HepG2 (cell line): ENCODE measurements around the gene KRI1. TPM values are rescaled to one million over a fixed set of nuclear protein-coding genes. Genes with fewer than 3 reads are reported as not detected.

Experiments
- ATAC-seq: fragments of 200-7000 bp; cut with Tn5 transposase; 3 replicates; pipeline ENCODE4 v1.9.1; 2020; ENCODE audit warnings: mild to moderate bottlenecking, moderate library complexity
- BruUV-seq: library from RNA; stranded (reverse); fragments of 400-500 nt; replicated peaks from 2 replicates; lab custom pipeline; 2021; lab: Mats Ljungman, UMichigan
- CTCF ChIA-PET: fragments of 300-600 bp; formaldehyde crosslinking; extraction: SDS; loops from one replicate; lab custom pipeline; 2021; ENCODE audit warnings: low total read pairs, inconsistent platforms, low intra/inter-chr PET ratio; lab: Yijun Ruan, JAX
- POLR2A ChIA-PET: fragments of 350-600 bp; sonication (Branson Sonifier 250); formaldehyde crosslinking; loops from one replicate; lab custom pipeline; 2020; ENCODE audit warnings: antibody characterized with exemption, inconsistent platforms; lab: Yijun Ruan, JAX
- DNase-seq: peaks from one replicate; pipeline ENCODE4 v3.0.0-alpha.2; 2015; ENCODE audit warnings: low spot score
- FAIRE-seq: peaks from 3 replicates; lab custom pipeline; 2011; peaks lifted over from hg19 to GRCh38; lab: Jason Lieb, UNC
- H2AFZ ChIP-seq: one replicate; pipeline ENCODE4 v1.6.1; 2011; ENCODE audit warnings: low read length, inconsistent platforms
- H3K27ac ChIP-seq: fragments of 300-600 bp; 3 replicates; pipeline ENCODE4 v1.8.0; 2011; ENCODE audit warnings: mixed run types, mild to moderate bottlenecking, mixed read lengths, low read length, inconsistent platforms; ENCODE audit not compliant: insufficient read depth; ENCODE audit errors: extremely low read length
- H3K27me3 ChIP-seq, 2 experiments: fragments of 200-600 bp in 1 of 2; 2 replicates in 1 of 2; 3 replicates in 1 of 2; pipeline versions ENCODE4 v1.6.0 to v1.8.0; 2011; ENCODE audit warnings: low read length in 2 of 2, mild to moderate bottlenecking in 2 of 2, moderate library complexity in 2 of 2, inconsistent platforms in 1 of 2; ENCODE audit not compliant: insufficient read depth in 2 of 2, control insufficient read depth in 1 of 2
- H3K36me3 ChIP-seq, 2 experiments: fragments of 200-600 bp in 1 of 2; replicated peaks in 1 of 2; 2 replicates in 1 of 2; 3 replicates in 1 of 2; pipeline versions ENCODE4 v1.5.1 to v1.8.0; 2011; ENCODE audit warnings: low read length in 2 of 2, inconsistent platforms in 1 of 2; ENCODE audit not compliant: insufficient read depth in 2 of 2, control insufficient read depth in 1 of 2
- H3K4me1 ChIP-seq: 2 replicates; pipeline ENCODE4 v1.5.1; 2012; ENCODE audit warnings: low read length, inconsistent platforms; ENCODE audit not compliant: insufficient read depth
- H3K4me2 ChIP-seq: 2 replicates; pipeline ENCODE4 v1.6.0; 2011; ENCODE audit warnings: low read depth, low read length, inconsistent platforms
- H3K4me3 ChIP-seq, 3 experiments: fragments of 200-600 bp in 1 of 3; sonication (generic), shearing (Covaris generic) in 1 of 3; replicated peaks in 1 of 3; 2 replicates each; pipeline ENCODE4 v1.5.1; 2011 to 2016; ENCODE audit warnings: low read length in 3 of 3, inconsistent platforms in 2 of 3, low read depth in 2 of 3, mild to moderate bottlenecking in 2 of 3, control low read depth in 1 of 3, mixed read lengths in 1 of 3; ENCODE audit not compliant: insufficient read depth in 1 of 3
- H3K79me2 ChIP-seq: one replicate; pipeline ENCODE4 v1.6.1; 2011; ENCODE audit warnings: low read length, inconsistent platforms; ENCODE audit not compliant: insufficient read depth
- H3K9ac ChIP-seq: 2 replicates; pipeline ENCODE4 v1.6.0; 2011; ENCODE audit warnings: mild to moderate bottlenecking, low read depth, low read length, inconsistent platforms; ENCODE audit not compliant: insufficient read depth
- H3K9me3 ChIP-seq: 2 replicates; pipeline ENCODE4 v1.5.1; 2012; ENCODE audit warnings: mild to moderate bottlenecking, low read length
- H4K20me1 ChIP-seq: 2 replicates; pipeline ENCODE4 v1.6.0; 2011; ENCODE audit warnings: inconsistent platforms, mild to moderate bottlenecking, low read length, moderate library complexity; ENCODE audit not compliant: insufficient read depth
- HDAC6 ChIP-seq: fragments of 200-600 bp; sonication (generic); IDR thresholded peaks from 2 replicates; pipeline ENCODE4 v1.7.0; 2017; ENCODE audit warnings: mild to moderate bottlenecking, antibody characterized with exemption, low read length, low read depth
- PBX2 ChIP-seq: IDR thresholded peaks from 2 replicates; pipeline ENCODE4 v1.6.1; 2016; ENCODE audit warnings: control low read depth
- RFXAP ChIP-seq: sonication (generic); formaldehyde crosslinking; IDR thresholded peaks from 2 replicates; pipeline ENCODE4 v1.4.0; 2020; ENCODE audit warnings: missing genetic modification reagents, borderline replicate concordance
- SAP130 ChIP-seq: IDR thresholded peaks from 2 replicates; pipeline ENCODE4 v1.6.1; 2016; ENCODE audit warnings: low read depth
- ZNF121 ChIP-seq: sonication (generic); formaldehyde crosslinking; IDR thresholded peaks from 2 replicates; pipeline ENCODE4 v1.5.0; 2020; ENCODE audit warnings: mild to moderate bottlenecking, missing genetic modification reagents
- ZNF549 ChIP-seq: sonication (generic); formaldehyde crosslinking; IDR thresholded peaks from 2 replicates; pipeline ENCODE4 v1.5.0; 2020; ENCODE audit warnings: missing genetic modification reagents
- ZNF557 ChIP-seq: sonication (generic); formaldehyde crosslinking; IDR thresholded peaks from 2 replicates; pipeline ENCODE4 v1.4.0; 2020; ENCODE audit warnings: missing genetic modification reagents
- ZNF784 ChIP-seq: sonication (generic); formaldehyde crosslinking; IDR thresholded peaks from 2 replicates; pipeline ENCODE4 v1.5.1; 2020; ENCODE audit warnings: missing genetic modification reagents, mild to moderate bottlenecking, borderline replicate concordance
- WGBS: methylation state at CpG from one replicate; pipeline ENCODE4 v1.1.6; 2017; ENCODE audit warnings: low lambda C conversion rate; 5-methylcytosine and 5-hydroxymethylcytosine counted together
- in situ Hi-C: cut with HindIII; loops from 2 replicates; pipeline ENCODE4 v1.10.0; 2017; ENCODE audit warnings: low pct_unique_long_range_greater_than_20kb; ENCODE audit not compliant: extremely low pct_ligation_motif_present
- intact Hi-C: fragments of 100-400 bp; cut with micrococcal nuclease; formaldehyde crosslinking; loops from one replicate; pipeline ENCODE4 v1.10.0; 2022; ENCODE audit not compliant: unreplicated experiment
- polyA plus RNA-seq, 8 experiments: library from polyadenylated mRNA; depleted of rRNA in 3 of 8; stranded (reverse) in 7 of 8; unstranded in 1 of 8; fragments of >200 nt; fragmentation: Illumina TruSeq in 4 of 8; extraction: Trizol in 4 of 8; gene quantifications; 2 replicates each; pipeline versions ENCODE4 v1.2.1 to v1.2.3, GENCODE V29; 2011 to 2016; ENCODE audit warnings: low read depth in 4 of 8, missing spikeins in 1 of 8, mixed read lengths in 1 of 8; ENCODE audit not compliant: insufficient read depth in 1 of 8
- total RNA-seq, 5 experiments: library from RNA; depleted of rRNA; stranded (reverse); fragments of >200 nt; fragmentation: Illumina TruSeq; extraction: Trizol; gene quantifications; 2 replicates each; pipeline ENCODE4 v1.2.3, GENCODE V29; 2016; ENCODE audit warnings: low read depth in 1 of 5
- TF ChIP-seq, protein P1 (sequence below): IDR thresholded peaks from 2 replicates; pipeline ENCODE4 v1.6.1; 2016; ENCODE audit warnings: missing compliant biosample characterization, missing genetic modification reagents, borderline replicate concordance

Gene KRI1
- total and polyA plus RNA-seq, 2 of the 13 experiments (the other 11 are each of a cell fraction or from before 2014, with no cell fraction given): 9.1 to 11.7 TPM

DNA sequence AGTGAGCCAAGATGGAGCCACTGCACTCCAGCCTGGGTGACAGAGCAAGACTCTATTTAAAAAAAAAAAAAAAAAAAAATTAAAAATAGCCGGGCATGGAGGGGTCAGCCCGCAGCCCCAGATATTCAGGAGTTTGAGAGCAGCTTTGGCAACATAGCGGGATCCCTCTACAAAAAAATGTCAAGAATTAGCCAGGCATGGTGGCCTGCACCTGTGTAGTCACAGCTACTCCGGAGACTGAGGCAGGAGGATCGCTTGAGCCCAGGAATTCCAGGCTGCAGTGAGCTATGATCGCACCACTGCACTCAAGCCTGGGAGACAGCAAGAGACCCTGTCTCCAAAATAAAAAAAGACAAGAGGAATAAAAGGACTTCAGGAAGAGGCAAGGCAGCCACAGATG, 20.6 kb upstream of the KRI1 start (continued):
- TF ChIP-seq RFXAP (CRISPR knock-in tag): no peak
- TF ChIP-seq, all 625 proteins: peak for 0

- Histone ChIP-seq H3K4me1 (peaks cover 23% of the 10 kb centered on the region), H3K4me3 (no peak overlapping the region), H3K4me2 (peak overlapping the region; percentile 13; the same call in 1 of the 2 replicates)
- TF ChIP-seq, protein P1, sequence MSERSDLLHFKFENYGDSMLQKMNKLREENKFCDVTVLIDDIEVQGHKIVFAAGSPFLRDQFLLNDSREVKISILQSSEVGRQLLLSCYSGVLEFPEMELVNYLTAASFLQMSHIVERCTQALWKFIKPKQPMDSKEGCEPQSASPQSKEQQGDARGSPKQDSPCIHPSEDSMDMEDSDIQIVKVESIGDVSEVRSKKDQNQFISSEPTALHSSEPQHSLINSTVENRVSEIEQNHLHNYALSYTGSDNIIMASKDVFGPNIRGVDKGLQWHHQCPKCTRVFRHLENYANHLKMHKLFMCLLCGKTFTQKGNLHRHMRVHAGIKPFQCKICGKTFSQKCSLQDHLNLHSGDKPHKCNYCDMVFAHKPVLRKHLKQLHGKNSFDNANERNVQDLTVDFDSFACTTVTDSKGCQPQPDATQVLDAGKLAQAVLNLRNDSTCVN (CRISPR knock-in tag): no peak
- TF ChIP-seq ZNF557 (CRISPR knock-in tag) (no peak), HDAC6 (no peak), ZNF784 (CRISPR knock-in tag) (no peak), ZNF121 (CRISPR knock-in tag) (peak; percentile 71; the same call in 1 of the 2 replicates), ZNF549 (CRISPR knock-in tag) (no peak), PBX2 (CRISPR knock-in tag) (0 out of 2 replicates have a peak, but pooled peaks have one; percentile 13), SAP130 (CRISPR knock-in tag) (no peak)
- TF ChIP-seq, all 625 proteins: peak for 2
- Histone ChIP-seq H3K36me3 (no peaks in the 10 kb centered on the region), H2AFZ (no peak overlapping the region), H3K9me3 (no peaks in the 10 kb centered on the region), H3K27me3 (peaks cover 3 to 21% of the 10 kb centered on the region in 2 experiments; a peak in 3 of 5 replicates), H4K20me1 (no peaks in the 10 kb centered on the region), H3K27ac (no peak overlapping the region), H3K9ac (no peak overlapping the region), H3K79me2 (no peaks in the 10 kb centered on the region)
- DNase-seq (no peak), FAIRE-seq (no peak), ATAC-seq (no peak)
- intact Hi-C loops: no loop called here
- in situ Hi-C loops: loop anchor here (5.0 kb wide), 1 partner anchor 59 kb away; no protein-coding TSS in a partner anchor
- no TSS peak for BruUV-seq
- 51% methylated on average over 8 of the region's 9 CpGs for WGBS
- POLR2A ChIA-PET: no interaction called here
- CTCF ChIA-PET: no interaction called here
These were observed 17.4 kb upstream of the KRI1 start for GRCh38 chr19:10583036-10583776.
